Omental fat pad (tissue), 4 donors: Measurements from ENCODE around the gene MRPL37. TPM values are rescaled to one million over a fixed set of nuclear protein-coding genes. Genes with fewer than 3 reads are reported as not detected.

ENCODE experiments used
- ATAC-seq: fragments of 150-250 bp; one replicate; pipeline ENCODE4 v1.9.1; 2016; ENCODE audit warnings: mild to moderate bottlenecking, moderate library complexity; ENCODE audit not compliant: low FRiP score
- DNase-seq: peaks from one replicate; pipeline ENCODE4 v3.0.0-alpha.2; 2019; ENCODE audit warnings: low spot score
- CTCF ChIP-seq, 3 donors: fragments of 450-650 bp; IDR thresholded peaks; one replicate each; pipeline ENCODE4 v1.5.1; 2016 to 2017; ENCODE audit warnings: antibody characterized with exemption in 3 of 3, mild to moderate bottlenecking in 3 of 3, moderate library complexity in 2 of 3
- total RNA-seq, 4 donors: library from RNA; depleted of rRNA; stranded (reverse); fragments of >200 nt; gene quantifications; one replicate each; pipeline ENCODE4 v1.1.0, GENCODE V29; 2016

MRPL37 gene
- total RNA-seq, 4 donors from 2014 or later = 53.2 to 84.9 (median 56.9) TPM

DNA sequence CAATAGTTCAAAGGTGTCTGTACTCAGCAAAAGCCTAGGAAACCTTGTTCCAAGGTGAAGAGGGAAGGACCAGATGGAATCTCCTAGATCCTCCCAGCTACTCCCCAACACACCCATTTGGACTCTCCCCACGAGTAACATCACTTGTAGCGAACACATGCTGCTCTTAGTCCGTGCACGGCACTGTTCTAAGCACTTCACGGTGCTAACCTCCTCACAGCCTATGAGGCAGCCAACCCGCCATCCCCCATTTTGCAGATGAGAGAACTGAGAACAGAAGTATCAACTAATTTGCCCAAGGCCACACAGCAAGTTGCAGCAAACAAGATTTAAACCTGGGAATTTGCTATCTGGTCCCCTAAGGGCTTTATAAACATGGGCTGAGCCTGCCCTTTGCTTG, 24.3 kb downstream of the MRPL37 start:
- ATAC-seq = no peak
- DNase-seq = no peak
- TF ChIP-seq CTCF (IDR thresholded peaks at IDR 0.05) = no peak

- TF ChIP-seq CTCF (IDR thresholded peaks at IDR 0.05) = no peak
- DNase-seq (no peak), ATAC-seq (no peak)
These were observed 25.4 kb downstream of the MRPL37 start for GRCh38 chr1:54225378-54225777.

GRCh38 chr1:54225986-54226559, 26.1 kb downstream of the MRPL37 start:
- DNase-seq (no peak), ATAC-seq (no peak)
- TF ChIP-seq CTCF (IDR thresholded peaks at IDR 0.05) = no peak

DNA sequence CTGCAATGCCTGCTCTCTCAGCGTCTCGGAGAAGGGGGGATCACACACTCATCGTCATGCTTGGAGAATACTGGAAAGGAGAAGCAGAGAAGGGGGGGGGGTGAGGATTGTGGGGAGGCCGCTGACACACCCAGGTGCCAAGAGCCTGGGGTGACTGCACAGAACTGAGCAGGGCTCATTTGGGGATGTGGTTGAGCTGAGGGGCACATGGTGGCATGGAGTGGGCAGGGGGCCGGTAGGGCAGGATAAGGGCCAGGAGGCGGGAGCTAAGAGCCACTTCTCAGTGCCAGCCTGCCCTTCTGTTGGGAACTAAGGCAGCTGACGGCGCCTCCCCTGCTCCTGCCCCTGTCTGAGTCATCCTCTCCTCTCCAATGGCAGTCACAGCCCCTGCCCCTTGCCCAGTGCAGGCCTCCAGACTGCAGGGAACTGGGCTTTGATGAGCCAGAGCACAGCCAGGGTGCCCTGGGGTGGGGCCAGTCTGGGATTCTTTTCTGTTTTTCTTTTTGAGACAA, 27.2 kb downstream of the MRPL37 start:
- DNase-seq = no peak
- TF ChIP-seq CTCF (IDR thresholded peaks at IDR 0.05) = no peak

DNA sequence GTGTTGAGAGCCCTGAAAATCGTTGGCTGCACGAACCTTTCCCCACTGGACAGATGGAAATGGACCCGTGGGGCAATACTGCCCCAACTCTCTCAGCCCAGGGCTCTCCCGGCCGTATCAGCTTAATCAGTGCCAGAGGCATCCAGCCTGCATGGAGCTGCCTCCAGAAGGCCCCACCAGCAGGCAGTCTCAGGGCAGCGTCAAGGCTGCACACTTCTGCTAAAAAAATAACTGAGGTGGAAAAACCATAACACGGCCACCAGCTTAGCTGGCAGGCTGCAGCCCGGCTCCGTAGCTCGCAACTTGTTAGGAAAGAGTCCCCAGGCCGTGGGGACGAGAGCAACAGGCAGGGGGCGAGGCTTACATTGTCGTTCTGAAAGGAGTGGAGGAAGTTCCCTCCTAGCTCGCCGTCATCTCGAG, 27.9 kb downstream of the MRPL37 start:
- DNase-seq (no peak), ATAC-seq (no peak)
- TF ChIP-seq CTCF (IDR thresholded peaks at IDR 0.05) = no peak

More for the DNA sequence above, 27.2 kb downstream of the MRPL37 start:
- ATAC-seq = peak; percentile 68

DNA sequence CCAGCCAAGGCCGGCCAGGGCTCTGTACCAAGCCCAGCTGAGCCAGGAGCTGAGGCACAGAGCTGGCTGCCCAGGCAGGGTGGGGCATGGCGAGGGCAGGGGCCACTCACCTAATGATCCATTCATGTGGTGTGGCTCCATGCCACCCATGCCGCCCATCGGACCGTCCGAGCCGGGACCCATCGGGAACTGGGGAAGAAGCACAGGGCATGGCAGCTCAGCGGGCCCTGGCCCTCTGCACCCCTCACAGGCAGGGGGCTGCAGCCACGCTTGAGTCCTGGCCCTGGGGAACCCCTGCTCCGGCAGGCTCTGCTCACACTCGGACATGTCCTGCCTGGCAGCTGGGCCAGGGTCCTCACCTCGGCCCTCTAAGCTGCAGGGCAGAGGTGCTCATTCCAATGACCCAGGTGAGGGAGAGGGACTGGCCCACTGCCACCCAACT, 28.7 kb downstream of the MRPL37 start:
- no peak for ATAC-seq
- DNase-seq = no peak
- TF ChIP-seq CTCF (IDR thresholded peaks at IDR 0.05) = no peak

DNA sequence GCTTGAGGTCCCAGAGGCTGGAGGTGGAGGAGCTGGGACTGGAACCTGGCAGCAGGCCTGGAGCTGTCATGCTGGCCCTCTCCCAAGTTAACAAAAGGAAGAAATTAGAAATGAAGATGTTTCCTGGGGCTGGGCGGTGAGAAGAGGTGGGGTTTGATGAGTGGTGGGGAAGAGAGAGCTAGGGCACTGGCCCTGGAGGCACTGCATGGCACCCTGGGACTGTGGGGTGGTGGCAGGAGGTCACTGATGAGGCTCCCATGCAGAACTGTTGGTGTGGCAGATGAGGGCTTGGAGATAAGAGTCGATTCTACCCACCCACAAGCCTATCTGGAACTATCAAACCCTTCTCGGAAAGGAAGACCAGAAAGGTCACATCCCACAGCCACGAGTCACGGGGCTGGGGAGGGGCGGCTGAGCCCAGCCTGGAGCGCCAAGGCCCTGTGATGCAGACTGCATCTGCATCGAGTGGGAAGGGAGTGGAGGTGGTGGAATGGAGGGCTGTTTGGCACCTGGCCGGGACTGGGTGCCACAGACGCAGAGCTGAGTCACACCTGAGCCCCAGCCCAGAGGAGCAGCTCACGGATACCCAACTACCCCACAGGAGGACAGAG, 29.4 kb downstream of the MRPL37 start:
- DNase-seq = no peak
- TF ChIP-seq CTCF (IDR thresholded peaks at IDR 0.05) = no peak
- ATAC-seq = peak; percentile 57
